Measurements from ENCODE around the gene PHLDB2. TPM values are rescaled to one million over a fixed set of nuclear protein-coding genes. Genes with fewer than 3 reads are reported as not detected.
A peak's percentile ranks its signal among the peaks of the same experiment; 100 is the strongest.

Gene PHLDB2
- total and polyA plus RNA-seq, 2 of the 13 experiments (the other 11 are each of a cell fraction or from before 2014, with no cell fraction given) = 8.4 to 23.6 TPM

- no peaks in the 10 kb centered on the region for H3K27me3 ChIP-seq (ENCODE audit: control insufficient read depth in 1 of 2, insufficient read depth in 2 of 2, low read length in 2 of 2)
- no peaks in the 10 kb centered on the region for H4K20me1 ChIP-seq (ENCODE audit: insufficient read depth, low read length)
- FAIRE-seq (no peak), ATAC-seq (no peak), DNase-seq (ENCODE audit: low spot score) (no peak)
- in situ Hi-C loops (cut with HindIII; ENCODE audit: extremely low pct_ligation_motif_present, low pct_unique_long_range_greater_than_20kb) (no loop called here), intact Hi-C loops (cut with micrococcal nuclease; ENCODE audit: unreplicated experiment) (no loop called here)
- CTCF ChIA-PET (ENCODE audit: low intra/inter-chr PET ratio, low total read pairs) = no interaction called here
- no peak overlapping the region for H3K27ac ChIP-seq (ENCODE audit: extremely low read length, insufficient read depth, low read length)
- TF ChIP-seq ZBTB37 (CRISPR knock-in tag; IDR thresholded peaks at IDR 0.05) = no peak
- no peak for TF ChIP-seq RFX5 (IDR thresholded peaks at IDR 0.05; ENCODE audit: low read depth, low read length)
- no peak for TF ChIP-seq ZNF569 (CRISPR knock-in tag; IDR thresholded peaks at IDR 0.05; ENCODE audit: borderline replicate concordance)
- TF ChIP-seq PCBP1 (IDR thresholded peaks at IDR 0.05; ENCODE audit: borderline replicate concordance, low read depth, low read length) = no peak
- no peak for TF ChIP-seq RFXAP (CRISPR knock-in tag; IDR thresholded peaks at IDR 0.05; ENCODE audit: borderline replicate concordance)
- peak; percentile 76 to 91; a peak in 3 of 4 replicates for TF ChIP-seq MAFK (conservative IDR thresholded peaks at IDR 0.05 in 1 of 2, IDR thresholded peaks at IDR 0.05 in 1 of 2; ENCODE audit: low read length in 2 of 2)
- TF ChIP-seq MAFF (IDR thresholded peaks at IDR 0.05; ENCODE audit: low read depth, low read length) = peak; percentile 89
- no peak for TF ChIP-seq EEA1 (CRISPR knock-in tag; IDR thresholded peaks at IDR 0.05; ENCODE audit: borderline replicate concordance)
- no peak for TF ChIP-seq ZSCAN25 (CRISPR knock-in tag; IDR thresholded peaks at IDR 0.05)
- no peak for TF ChIP-seq ZNF678 (CRISPR knock-in tag; IDR thresholded peaks at IDR 0.05)
- TF ChIP-seq HOXA3 (CRISPR knock-in tag; IDR thresholded peaks at IDR 0.05) = no peak
- no peak for TF ChIP-seq ZNF629 (CRISPR knock-in tag; conservative IDR thresholded peaks at IDR 0.05)
- TF ChIP-seq SAFB2 (CRISPR knock-in tag; IDR thresholded peaks at IDR 0.05; ENCODE audit: borderline replicate concordance, low read depth) = no peak
- no peak for TF ChIP-seq SOX6 (IDR thresholded peaks at IDR 0.05)
- TF ChIP-seq SOX6 (CRISPR knock-in tag; IDR thresholded peaks at IDR 0.05) = no peak
- TF ChIP-seq ZBTB38 (CRISPR knock-in tag; IDR thresholded peaks at IDR 0.05) = no peak
- no peak overlapping the region for H2AFZ ChIP-seq (ENCODE audit: low read length)
- no TSS peak for BruUV-seq (replicated peaks)
- H3K36me3 ChIP-seq (replicated peaks in 1 of 2; ENCODE audit: control insufficient read depth in 1 of 2, insufficient read depth in 2 of 2, low read length in 2 of 2) = peaks cover 0 to 16% of the 10 kb centered on the region in 2 experiments; a peak in 2 of 5 replicates
- H3K9me3 ChIP-seq (ENCODE audit: low read length) = no peaks in the 10 kb centered on the region
- no peaks in the 10 kb centered on the region for H3K79me2 ChIP-seq (ENCODE audit: insufficient read depth, low read length)
- no peaks in the 10 kb centered on the region for H3K4me1 ChIP-seq (ENCODE audit: insufficient read depth, low read length)
- POLR2A ChIA-PET = interaction anchor here (0.5 kb wide), 1 partner anchor 215 kb away, joined by 3 read pairs; no protein-coding TSS in a partner anchor
- no peak overlapping the region for H3K4me2 ChIP-seq (ENCODE audit: low read depth, low read length)
- H3K4me3 ChIP-seq (replicated peaks in 1 of 3; ENCODE audit: insufficient read depth in 1 of 3, low read depth in 2 of 3, low read length in 3 of 3) = no peak overlapping the region
- 76% methylated on average over 6 of the region's 6 CpGs for WGBS (ENCODE audit: low lambda C conversion rate)
- no peak overlapping the region for H3K9ac ChIP-seq (ENCODE audit: insufficient read depth, low read depth, low read length)
Measured at GRCh38 chr3:111954228-111954990, 95.3 kb downstream of the PHLDB2 start.
